ENCODE results near the gene ACKR2. TPM values are rescaled to one million over a fixed set of nuclear protein-coding genes. Genes with fewer than 3 reads are reported as not detected.
"Not testable (repeated sequence)": the region's sequence is repeated elsewhere in the genome, so short reads cannot be mapped to it uniquely, and the experiment has no call there.

ACKR2 gene
- polyA plus RNA-seq, 4 donors = 1.8 to 3.2 (median 3.1) TPM

DNA sequence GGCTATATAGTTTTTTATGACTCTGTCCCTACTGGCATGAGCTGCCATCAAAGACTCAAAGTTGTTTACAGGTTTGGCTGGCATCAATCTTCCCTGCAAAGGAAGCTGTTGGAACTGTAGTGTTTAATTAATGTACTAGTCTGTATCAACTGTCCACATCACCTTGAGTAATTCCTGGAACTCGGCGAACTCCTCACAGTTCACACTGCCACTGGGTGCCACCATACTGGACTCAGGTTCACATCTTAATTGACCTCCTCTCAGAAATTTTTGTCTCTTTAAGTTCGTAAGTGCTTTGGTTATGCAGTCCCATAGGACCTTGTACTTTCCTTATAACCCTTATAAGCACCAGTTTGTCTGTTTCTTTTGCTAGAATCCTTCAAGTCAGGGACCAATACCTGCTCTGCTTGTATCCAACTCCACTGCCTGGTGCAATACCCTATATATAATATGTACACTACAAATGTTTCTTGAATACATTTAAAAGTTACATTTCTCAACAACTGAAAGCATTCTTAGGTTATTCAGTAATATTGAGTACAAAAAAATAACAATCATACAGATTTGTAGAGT lies 8.1 kb upstream of the ACKR2 start:
- no peak for DNase-seq (ENCODE audit: low read depth in 4 of 4, low spot score in 2 of 4)

DNA sequence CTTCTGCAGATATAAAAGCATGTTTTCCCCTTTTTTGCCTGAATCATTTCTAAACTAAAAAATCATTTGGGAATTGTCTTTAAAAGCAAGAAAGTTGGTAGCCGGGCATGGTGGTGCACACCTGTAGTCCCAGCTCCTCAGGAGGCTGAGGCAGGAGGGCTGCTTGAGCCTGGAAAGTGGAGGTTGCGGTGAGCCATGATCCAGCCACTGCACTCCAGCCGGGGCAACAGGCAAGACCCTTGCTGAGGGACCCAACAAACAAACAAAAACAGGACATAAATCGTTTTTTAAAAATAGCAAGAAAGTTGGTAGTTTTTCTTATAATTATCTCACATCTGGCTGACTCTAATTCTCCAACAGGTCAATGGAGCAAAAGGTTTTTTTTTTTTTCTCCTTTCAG lies 7.5 kb upstream of the ACKR2 start:
- DNase-seq (ENCODE audit: low read depth in 4 of 4, low spot score in 2 of 4) = no peak

DNA sequence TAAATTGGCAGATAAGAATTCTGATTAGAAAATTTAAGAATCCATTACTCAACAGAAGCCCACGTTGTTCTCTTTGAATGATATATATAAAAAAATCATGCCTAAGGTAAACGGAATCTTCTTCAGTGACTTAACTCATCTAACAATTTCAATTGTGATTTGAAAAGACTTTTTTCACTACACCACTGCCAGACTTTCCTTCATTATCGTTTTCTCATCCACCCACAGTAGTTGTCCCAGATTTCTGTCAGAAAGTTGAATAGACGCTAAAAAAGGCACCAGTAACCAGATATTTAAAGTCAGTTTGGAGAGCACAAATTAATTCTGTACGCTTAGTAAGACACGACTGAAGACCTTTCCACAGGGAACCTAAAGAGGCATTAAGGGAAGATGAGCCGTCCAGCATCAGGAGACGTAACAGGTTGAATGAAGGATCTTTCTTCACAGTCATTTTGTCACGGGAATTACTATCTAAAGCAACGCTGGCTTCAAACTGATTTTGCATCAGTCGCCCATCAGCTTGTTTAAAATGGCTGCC lies 6.3 kb upstream of the ACKR2 start:
- DNase-seq (ENCODE audit: low read depth in 4 of 4, low spot score in 2 of 4) = no peak

DNA sequence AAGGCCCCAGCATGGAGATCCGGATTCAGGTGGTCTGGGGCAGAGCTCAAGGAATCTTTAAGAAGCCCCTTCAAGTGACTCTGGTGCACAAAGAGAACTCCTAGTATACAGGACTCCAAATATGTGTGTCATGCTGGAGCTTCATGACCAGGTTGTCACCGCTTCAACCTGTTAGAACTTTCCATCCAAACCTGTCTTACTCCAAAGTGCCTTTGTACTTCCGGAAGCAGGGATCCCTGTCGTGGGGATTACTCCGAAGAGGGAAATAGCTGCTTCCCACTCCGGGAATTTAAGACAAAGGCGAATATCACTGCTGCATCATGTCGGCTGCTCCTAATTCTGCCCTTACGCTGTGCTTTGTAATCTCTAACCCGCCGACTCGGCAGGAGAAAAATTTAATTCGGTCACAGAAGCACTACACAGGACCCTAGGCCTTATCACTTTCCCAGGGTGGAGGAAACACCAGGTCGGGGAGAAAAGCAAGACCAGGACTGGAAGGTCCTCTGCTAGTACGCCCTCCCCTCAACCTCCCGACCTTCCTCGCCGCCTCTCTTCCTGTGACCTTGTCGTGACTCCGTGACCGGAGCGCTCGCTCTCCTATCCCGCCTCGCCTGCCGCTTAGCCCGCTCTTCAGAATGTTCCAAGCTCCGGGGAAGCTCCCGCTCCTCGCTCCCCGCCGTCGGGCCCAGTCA lies 5.7 kb upstream of the ACKR2 start:
- peak in 2 of 4 donors; percentile 45 to 65 for DNase-seq (ENCODE audit: low read depth in 4 of 4, low spot score in 2 of 4)

DNA sequence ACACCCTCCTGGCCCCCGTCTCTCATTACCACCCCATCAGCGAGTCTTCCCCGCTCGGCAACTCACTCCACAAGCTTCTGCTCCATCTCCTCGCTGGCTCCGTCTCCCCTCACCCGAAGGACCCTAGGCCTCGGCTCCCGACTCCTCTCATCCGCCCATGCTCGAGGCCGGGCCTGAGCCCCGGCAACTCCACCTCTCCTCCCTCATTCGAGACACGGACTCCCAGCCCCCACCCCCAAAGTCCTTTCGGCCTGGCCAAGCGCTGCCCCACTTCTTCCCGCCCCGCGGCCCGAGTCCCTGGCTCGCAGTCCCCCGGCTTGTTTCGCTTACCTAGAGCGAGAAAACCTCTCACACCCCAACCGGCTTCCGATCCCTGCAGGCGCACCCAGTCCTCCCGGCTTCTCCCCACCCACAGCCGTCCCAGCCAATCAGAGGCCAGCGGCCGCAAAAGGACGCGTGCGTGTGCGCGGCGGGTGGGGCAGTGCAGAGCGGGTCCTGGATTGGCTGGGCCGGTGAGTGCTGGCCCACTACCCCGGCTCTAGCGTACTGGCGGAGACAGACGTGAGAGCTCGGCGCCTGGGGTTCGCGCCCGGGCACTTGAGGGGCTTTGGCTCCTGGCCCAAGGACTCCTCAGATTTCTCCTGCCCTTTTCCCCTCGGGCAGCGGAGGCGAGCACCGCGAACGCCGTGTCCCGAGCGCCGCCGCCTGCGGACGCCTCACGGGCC lies 5.0 kb upstream of the ACKR2 start, which contains the start of gene HIGD1A:
TSS of gene HIGD1A (minus strand) at position 385 of the 725 bp plus-strand sequence. CDS start 10,237 bp downstream, outside the sequence.
- DNase-seq (ENCODE audit: low read depth in 4 of 4, low spot score in 2 of 4) = peak; percentile 86 to 94 (median 88)

DNA sequence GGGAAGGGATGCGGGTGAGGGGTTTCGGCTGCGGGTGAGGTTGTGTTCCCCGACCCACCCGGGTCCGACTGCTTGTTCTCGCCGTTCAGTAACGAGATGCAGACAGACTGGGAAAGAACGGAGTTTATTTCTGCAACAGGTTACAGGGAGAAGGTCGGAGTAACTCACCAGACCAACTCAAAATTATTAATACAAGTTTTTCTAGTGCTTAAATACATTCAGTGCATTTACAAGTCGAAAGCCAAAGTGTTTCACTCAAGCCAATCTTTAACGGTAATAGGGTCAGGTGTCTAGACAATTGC lies 4.5 kb upstream of the ACKR2 start:
- no peak for DNase-seq (ENCODE audit: low read depth in 4 of 4, low spot score in 2 of 4)

DNA sequence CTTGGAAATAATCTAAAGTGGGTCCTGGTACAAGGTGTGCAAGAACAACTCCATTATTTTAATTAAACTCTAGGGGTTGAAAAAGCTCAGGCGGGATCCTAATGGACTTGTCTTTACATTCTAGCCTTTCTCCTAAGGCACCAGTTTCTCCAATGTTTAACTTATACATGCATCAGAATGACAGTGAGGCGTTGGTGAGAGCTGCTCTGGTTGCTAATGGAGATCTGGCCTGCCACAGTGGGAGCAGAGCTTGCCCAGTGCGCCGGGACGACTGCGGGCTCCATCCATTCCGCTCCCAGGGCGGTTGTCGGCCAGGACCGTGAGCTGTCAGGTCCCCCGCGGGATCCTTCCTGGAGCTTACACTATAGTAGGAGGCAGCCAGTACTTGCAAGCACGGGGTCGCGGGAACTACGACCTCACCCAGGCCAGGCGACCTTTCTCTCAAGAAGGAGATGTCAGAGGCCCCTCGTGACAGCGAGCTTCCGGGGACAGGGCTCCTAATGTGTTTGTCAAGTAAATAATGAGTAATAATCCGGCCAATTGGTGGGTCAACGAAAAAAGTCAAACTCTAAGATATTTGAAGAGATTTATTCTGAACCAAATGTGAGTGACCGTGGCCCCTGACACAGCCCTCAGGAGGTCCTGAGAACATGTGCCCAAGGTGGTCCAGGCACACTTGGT lies 4.0 kb upstream of the ACKR2 start:
- no peak for DNase-seq (ENCODE audit: low read depth in 4 of 4, low spot score in 2 of 4)

DNA sequence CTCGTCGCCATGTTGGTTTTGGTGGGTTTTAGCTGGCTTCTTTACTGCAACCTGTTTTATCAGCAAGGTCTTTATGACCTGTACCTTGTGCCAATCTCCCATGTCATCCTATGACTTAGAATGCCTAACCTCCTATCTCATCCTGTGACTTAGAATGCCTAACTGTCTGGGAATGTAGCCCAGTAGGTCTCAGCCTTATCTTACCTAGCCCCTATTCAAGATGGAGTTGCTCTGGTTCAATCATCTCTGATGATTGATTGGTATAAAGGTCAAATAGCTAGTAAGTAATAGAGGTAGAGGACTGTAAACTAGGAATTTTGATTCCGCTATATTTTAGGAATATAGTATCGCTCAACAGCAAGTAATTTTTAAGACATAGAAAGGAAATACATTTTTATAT lies 1.3 kb upstream of the ACKR2 start:
- no peak for DNase-seq (ENCODE audit: low read depth in 4 of 4, low spot score in 2 of 4)

DNA sequence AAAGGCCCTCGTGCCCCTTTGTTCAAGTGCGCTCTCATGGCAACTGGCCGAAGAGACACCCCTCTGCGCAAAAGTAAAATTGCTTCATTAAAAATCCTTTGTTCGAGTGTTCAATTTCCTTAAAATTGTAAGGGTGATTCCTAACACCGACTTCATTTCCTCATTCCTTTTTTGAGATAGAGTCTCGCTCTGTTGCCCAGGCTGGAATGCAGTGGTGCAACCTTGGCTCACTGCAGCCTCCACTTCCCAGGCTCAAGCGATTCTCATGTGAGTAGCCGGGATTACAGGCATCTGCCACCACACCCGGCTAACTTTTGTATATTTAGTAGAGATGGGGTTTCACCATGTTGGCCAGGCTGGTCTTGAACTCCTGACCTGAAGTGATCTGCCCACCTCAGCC lies 1.5 kb downstream of the ACKR2 start:
- DNase-seq (ENCODE audit: low read depth in 4 of 4, low spot score in 2 of 4) = not testable (repeated sequence)

DNA sequence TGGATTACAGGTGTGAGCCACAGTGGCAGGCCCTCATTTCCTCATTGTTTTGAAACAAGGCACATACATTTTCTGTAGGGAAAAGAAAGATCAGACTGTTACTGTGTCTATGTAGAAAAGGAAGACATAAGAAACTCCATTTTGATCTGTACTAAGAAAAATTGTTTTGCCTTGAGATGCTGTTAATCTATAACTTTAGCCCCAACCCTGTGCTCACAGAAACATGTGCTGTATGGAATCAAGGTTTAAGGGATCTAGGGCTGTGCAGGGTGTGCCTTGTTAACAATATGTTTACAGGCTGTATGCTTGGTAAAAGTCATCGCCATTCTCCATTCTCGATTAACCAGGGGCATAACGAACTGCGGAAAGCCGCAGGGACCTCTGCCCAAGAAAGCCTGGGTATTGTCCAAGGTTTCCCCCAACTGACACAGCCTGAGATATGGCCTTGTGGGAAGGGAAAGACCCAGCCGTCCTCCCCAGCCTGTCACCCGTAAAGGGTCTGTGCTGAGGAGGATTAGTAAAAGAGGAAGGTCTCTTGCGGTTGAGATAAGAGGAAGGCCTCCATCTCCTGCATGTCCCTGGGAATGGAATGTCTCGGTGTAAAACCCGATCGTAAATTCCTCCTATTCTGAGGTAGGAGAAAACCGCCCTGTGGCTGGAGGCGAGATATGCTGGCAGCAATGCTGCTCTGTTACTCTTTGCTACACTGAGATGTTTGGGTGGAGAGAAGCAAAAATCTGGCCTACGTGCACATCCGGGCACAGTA lies 2.1 kb downstream of the ACKR2 start:
- DNase-seq (ENCODE audit: low read depth in 4 of 4, low spot score in 2 of 4) = not testable (repeated sequence)

DNA sequence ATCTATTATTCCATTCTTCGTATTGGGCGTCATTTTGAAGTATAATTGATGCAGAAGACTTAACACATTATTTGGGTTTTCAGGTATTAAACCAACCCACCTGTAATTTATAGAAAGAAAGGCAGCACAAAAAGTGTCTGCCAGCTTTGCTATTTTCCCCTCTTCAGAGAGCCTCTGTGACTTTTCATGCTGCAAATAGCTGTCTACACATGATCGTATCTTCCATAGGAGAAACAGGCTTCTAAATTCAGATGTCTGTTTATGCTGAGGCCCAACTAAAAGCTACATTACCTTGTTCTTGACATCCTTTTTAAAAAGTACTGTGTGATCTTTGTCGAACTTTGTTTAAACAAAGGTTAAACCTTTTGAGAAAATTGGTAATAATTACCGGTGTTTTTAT lies 5.0 kb downstream of the ACKR2 start:
- no peak for DNase-seq (ENCODE audit: low read depth in 4 of 4, low spot score in 2 of 4)

DNA sequence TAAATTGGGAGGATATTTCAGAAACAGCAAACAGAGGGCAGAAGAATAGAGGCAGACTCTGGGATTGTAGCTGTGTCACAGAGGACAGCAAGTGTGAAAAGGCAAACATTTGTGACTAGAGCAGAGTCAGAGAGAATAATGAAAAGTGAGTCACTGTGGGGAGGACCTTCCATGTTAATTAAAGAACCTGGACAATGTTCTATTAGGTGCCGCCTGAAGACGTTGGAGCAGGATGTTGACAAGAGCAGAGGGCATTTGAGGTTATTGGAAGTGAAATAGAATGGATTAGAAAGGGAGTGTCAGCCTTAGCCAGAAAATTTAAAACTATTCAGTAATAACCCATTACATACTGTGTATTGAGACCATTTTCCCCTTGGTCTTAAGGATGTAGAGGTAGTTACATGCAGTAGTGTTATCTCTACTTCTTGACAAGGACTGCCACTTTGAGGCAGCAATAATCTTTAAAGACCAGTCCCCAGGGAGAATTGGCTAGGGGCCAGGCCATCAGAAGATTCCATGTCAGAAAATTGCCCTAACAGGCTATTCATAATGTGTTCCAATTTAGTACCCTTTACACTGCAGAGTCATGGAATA lies 5.8 kb downstream of the ACKR2 start:
- DNase-seq (ENCODE audit: low read depth in 4 of 4, low spot score in 2 of 4) = no peak

DNA sequence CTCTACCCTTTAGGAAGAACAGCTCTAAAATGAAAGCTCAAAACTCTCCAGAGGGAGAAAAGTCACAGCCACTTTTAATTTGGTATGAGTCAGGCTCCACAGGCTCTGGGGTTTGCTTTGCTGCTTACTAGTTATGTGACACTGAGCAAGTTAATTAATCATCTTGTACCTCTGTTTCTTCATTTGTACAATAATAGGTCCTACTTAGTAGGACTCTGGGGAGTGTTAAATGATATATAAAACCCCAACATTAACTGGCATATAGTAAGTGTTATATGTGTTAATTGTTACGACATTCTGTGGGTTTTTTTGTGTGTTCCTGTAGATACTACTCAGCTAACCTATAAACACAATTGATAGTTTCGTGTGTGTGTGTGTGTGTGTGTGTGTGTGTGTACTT lies 6.6 kb downstream of the ACKR2 start:
- no peak for DNase-seq (ENCODE audit: low read depth in 4 of 4, low spot score in 2 of 4)

DNA sequence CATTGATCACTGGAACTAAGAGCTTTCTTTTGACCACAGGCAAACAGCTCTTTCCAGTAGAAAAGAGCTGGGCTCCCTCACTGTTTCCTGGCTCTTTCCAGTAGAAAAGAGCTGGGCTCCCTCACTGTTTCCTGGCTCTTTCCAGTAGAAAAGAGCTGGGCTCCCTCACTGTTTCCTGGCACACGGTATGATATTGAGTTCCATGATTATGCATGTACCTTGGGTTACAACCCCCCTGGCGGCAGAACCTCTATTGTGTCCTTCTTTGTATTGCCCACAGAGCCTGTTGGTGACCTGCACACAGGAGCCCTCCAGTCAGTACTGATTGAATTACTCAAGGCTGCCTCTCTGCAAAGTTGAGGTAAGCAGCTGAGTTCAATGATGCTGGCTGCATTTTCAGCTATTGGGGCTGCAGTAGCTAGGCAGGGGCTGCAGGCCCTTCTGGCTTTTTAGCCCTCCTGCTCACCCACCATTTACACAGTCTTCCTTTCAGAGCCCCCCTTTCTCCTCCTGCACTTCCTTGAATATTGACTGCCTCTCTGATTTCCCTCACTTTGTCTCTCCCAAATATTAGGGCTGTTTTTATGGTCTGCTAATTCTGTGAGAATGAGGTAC lies 10.2 kb downstream of the ACKR2 start:
- no peak for DNase-seq (ENCODE audit: low read depth in 4 of 4, low spot score in 2 of 4)

DNA sequence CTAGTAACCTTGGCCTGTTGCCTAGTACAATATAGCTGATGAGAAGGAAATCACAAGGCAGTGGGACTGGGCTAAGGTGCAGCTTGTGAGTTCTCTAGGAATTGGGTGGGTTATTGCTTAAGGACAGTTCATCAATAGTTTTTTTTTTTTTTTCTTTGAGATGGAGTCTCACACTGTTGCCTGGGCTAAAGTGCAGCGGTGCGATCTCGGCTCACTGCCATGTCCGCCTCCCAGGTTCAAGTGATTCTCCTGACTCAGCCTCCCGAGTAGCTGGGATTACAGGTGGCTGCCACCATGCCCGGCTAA lies 11.5 kb downstream of the ACKR2 start:
- no peak for DNase-seq (ENCODE audit: low read depth in 4 of 4, low spot score in 2 of 4)

DNA sequence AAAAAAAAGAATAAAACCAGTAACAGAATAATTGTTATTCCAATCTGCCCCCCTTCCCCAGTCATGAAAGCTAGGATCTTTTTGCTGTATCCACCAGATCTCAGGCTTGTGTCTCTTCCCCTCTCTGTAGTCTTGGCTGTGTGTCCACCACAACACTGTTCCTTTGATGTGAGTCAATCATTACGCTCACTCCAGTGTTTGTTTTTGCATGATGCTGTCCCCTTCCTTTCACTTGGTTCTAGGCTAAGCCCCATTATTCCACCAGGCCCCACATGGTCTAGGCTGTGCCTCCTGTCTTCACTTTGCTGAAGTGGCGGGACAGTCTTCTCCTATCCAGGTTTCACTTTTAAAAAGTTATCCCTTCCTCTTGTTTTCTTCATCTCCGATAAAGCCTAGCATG lies 13.6 kb downstream of the ACKR2 start:
- no peak for DNase-seq (ENCODE audit: low read depth in 4 of 4, low spot score in 2 of 4)

DNA sequence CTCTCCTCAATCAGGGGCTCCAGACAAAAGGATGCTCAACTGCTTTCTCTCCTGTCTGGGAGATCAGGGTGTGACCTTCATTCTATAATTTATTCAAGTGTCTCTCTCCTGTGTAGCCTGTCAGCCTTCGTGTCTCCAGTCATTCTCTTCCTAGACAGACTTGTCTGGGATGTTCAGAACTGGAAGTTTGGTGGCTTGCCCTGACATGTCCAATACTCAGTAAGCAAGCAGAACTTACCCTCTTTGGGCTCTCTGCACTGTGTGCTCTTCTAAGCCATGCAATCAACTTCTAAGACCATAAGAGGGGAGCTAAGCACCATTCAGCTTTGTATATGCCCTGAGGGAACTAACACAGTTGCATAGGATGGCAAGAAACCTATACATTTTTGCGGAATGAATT lies 14.1 kb downstream of the ACKR2 start:
- DNase-seq (ENCODE audit: low read depth in 4 of 4, low spot score in 2 of 4) = no peak

DNA sequence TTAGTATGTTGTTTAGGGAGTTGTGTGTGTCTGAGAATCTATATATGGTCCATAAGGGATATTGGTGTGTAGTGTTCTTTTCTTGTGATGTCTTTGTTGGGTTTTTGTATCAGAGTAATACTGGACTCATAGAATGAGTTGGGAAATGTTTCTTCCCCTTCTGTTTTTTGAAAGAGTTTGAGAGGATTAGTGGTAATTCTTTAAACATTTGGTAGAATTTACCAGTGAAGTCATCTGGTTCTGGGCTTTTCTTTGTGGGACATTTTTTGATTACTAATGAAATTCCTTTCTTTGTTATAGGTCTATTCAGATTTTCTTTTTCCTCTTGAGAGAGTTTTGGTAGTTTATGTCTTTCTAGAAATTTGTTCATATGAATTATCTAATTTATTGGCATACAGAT lies 16.9 kb downstream of the ACKR2 start:
- DNase-seq (ENCODE audit: low read depth in 4 of 4, low spot score in 2 of 4) = no peak

DNA sequence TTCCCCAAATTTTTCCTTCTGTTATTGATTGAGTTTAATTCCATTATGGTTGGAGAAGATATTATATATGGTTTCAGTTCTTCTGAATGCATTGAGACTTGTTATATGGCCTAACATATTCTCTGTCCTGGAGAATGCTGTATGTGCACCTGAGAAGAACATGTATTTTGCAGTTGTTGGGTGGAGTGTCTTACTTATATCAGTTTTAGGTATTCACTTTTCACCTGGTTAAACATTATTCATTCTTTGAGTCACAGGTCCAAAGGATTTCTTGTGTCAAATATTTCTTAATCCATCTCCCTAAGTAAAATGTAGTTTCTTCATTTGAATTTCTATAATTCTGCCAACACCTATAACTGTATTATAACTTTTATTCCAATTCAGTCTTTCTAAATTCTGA lies 17.8 kb downstream of the ACKR2 start:
- no peak for DNase-seq (ENCODE audit: low read depth in 4 of 4, low spot score in 2 of 4)

DNA sequence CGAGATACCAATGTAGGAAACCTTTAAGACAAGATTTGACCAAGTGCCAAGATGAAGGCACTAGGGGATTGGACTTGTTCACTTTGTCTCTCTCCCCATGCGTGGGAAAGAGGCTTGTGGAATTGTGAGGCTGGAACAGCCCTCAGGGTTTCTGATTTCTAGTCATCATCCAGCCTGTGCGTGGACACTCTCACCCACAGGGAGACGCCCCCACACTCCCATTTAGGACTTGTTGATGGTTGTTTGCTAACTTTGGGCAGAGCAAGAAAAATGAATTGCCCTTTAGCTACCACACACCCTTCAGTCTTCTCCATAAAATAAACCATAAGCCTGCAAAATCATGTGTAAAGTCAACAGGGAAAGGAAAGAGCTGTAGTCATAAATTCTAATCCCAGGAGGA lies 18.4 kb downstream of the ACKR2 start:
- DNase-seq (ENCODE audit: low read depth in 4 of 4, low spot score in 2 of 4) = no peak
